GM19328 (cell line): ENCODE results near the gene CST9.
A peak's percentile ranks its signal among the peaks of the same experiment; 100 is the strongest.

ENCODE experiments used
- ATAC-seq: cut with Tn5 transposase; IDR thresholded peaks from one replicate; pipeline ENCODE4 v1.9.1; 2021; ENCODE audit warnings: mild to moderate bottlenecking, moderate library complexity; ENCODE audit not compliant: unreplicated experiment

CST9 gene, protein sequence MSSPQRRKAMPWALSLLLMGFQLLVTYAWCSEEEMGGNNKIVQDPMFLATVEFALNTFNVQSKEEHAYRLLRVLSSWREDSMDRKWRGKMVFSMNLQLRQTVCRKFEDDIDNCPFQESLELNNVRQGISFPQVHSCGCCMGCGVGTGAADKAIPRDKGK

DNA sequence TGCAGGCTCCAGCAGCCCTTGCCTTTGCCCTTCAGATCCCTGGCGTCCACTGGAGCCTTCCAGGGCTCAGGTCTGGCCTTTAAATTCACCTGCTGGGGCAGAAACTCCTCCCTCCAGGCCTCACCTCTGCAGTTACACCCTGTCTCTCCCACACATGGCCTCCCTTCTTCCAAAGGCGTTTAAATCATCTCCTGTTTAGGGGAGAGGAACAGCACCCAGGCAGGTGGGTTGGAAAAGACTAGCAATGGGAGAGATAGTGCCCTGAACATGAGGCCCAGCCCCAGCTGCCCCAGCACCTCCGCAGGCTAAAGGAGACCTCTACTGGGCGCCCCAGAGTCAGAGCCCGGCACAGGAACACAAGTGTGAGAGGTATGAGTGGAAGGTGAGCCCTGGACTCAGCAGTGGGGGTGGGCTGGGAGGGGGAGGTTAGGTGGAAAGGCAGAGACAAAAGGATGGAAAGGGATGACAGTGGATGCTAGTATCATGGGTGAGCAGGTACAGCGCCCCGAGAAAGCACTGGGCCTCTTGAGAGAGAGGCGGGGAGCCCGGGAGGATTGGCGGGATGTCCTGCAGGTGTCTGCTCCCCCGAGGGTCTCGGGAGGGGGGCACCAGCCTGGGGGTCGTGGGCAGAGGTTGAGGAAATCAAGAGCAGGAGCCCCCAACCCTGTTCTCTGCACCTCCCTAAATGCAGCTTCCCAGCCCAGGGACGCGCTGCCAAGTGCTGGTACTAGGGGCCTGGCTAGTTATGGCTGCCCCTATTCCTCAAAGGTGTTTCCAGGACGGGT is at the start of gene CST9:
CST9 (minus strand) TSS at position 51 of the 785 bp plus-strand sequence. CDS start 53 bp downstream, outside the sequence.
- ATAC-seq = no peak

DNA sequence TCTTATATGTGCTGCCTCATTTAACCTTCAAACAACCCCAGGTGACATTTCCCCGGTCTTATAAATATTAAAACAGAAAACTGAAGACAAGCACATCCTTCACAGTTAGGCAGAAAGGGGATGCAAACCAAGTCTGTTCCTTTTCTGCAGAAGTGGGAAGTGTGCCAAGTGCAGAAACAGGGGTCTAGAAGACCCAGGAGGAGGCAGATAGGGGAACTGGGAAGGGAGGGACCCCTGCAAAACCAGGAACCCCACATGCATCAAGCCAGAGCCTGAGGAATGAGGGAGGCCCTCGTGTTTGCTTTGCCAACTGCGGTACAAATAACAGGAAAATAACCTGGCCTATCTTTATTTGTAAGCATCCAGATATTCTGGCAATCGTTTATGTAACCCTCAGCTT is 49.0 kb upstream of the CST9 start:
- ATAC-seq = no peak

DNA sequence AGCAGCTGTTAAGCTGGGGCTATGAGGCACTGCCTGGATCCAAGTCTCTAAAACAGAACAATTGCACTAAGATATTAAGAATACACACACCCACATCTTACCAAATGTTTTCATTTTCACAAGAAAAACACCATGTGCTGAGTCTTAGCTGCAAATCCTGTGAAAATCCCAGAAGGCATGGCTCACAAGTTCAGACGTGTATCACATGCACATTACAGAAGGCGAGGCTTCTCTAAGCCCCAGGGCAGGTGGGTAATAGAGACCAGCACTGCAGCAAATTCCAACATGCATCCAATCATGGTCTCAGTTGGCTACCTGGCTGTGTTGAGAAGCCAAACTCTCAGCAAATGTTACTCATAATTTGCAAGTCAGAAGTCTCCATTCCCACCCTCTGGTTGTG is 48.3 kb upstream of the CST9 start:
- no peak for ATAC-seq

- ATAC-seq = no peak
These were observed 47.8 kb upstream of the CST9 start for GRCh38 chr20:23653400-23653938.

GRCh38 chr20:23652926-23653325 is 47.2 kb upstream of the CST9 start:
- no peak for ATAC-seq

DNA sequence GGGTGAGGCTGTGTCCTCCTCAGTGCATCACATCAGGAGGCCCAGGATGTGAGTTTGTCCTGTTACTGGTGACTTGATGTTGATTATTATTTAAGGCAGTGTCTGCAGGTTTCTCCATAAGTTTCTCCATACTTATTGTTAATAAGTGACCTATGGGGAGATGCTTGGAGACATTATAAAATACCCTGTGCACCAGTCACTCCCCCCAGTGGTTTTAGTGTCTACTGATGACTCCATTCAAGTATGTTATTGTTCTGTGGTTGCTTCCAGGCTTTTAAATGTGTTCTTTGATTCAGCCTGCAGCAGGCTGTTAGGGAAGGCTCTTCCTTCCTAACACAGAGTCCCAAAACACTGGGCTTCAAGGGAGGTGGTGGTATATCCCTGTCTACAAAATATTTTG is 46.7 kb upstream of the CST9 start:
- ATAC-seq = no peak

- no peak for ATAC-seq
These were observed 45.4 kb upstream of the CST9 start for GRCh38 chr20:23651117-23651516.

DNA sequence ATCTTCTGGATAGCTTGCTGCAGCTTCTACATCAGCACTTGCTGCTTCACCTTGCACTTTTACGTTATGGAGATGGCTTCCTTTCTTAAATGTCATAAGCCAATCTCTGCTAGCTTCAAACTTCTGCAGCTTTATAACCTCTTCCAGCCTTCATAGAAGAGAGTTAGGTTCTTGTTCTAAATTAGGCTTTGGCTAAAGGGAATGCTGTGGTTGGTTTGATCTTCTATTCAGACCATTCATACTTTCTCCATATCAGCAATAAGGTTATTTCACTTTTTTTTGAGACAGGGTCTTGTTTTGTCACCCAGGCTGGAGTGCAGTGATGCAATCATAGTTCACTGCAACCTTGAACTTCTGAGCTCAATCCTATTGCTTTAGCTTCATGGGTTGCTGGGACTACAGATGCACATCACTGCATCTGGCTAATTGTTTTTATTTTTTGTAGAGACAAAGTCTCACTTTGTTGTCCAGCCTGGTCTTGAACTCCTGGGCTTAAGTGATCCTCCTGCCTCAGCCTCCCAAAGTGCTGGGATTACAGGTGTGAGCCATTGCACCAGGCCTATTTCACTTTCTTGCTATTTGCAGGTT is 44.2 kb upstream of the CST9 start:
- no peak for ATAC-seq

GRCh38 chr20:23649242-23649641 is 43.5 kb upstream of the CST9 start:
- no peak for ATAC-seq

DNA sequence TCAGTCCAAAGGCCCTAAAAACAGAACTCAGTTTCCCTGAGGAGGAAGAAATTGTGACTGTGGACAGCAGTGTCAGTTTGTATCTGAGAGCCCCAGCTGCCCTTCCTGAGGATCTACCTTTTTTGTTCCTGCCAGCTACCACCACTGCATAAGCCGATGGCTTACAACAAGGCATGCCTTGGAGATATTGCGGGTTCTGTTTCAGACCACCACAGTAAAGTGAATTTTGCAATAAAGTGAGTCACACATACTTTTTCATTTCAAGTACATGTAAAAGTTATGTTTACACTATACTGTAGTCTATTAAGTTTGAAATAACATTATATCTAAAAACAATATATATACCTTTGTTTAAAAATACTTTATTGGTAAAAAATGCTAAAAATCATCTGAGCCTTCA is 41.6 kb upstream of the CST9 start:
- ATAC-seq = no peak

GRCh38 chr20:23646106-23646873 is 40.6 kb upstream of the CST9 start:
- ATAC-seq = no peak

- peak; percentile 55 for ATAC-seq
These were observed 39.9 kb upstream of the CST9 start for GRCh38 chr20:23645575-23645974.

GRCh38 chr20:23644164-23644563 is 38.4 kb upstream of the CST9 start:
- ATAC-seq = no peak

GRCh38 chr20:23643659-23644058 is 37.9 kb upstream of the CST9 start:
- no peak for ATAC-seq

DNA sequence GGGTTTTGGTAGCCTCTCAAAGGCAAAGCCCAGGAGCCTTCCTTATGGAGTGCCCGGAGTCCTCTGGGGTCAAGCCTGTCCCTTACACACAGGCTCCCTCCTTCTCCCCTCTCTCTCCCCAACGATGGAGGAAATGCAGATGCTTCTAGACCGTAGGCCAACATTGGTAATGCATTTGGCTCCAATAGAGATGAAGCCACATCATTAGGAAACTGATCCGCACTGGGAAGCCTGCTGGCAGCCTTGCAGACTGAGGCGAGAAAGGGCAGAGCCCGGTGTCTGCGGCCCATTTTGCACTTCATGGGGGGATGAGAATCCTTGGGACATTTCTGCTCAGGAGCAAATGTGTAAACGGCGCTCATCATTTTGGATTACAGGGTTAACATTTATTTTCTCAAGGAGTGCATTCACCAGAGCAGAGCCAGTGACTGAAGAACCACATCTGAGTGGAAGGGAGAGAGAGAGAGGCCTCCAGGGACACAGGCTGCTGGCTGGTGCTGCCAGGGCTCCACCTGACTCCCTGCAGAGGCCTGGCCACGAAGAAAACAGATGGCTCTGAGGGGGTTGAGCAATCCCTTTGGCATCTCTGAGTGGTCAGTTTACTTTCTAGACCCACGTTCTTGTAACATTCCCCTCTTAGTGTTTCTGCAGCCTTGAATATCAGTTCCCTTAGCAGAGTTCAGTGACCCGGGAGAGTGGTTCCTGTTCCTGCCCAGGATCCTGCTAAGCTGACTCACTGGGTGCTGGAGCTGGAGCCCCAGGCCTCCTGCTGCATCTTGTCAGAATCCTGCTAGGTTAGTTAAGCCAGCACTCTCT is 36.4 kb upstream of the CST9 start:
- no peak for ATAC-seq

GRCh38 chr20:23640671-23641667 is 35.3 kb upstream of the CST9 start:
- ATAC-seq = no peak

GRCh38 chr20:23640018-23640601 is 34.4 kb upstream of the CST9 start:
- no peak for ATAC-seq

DNA sequence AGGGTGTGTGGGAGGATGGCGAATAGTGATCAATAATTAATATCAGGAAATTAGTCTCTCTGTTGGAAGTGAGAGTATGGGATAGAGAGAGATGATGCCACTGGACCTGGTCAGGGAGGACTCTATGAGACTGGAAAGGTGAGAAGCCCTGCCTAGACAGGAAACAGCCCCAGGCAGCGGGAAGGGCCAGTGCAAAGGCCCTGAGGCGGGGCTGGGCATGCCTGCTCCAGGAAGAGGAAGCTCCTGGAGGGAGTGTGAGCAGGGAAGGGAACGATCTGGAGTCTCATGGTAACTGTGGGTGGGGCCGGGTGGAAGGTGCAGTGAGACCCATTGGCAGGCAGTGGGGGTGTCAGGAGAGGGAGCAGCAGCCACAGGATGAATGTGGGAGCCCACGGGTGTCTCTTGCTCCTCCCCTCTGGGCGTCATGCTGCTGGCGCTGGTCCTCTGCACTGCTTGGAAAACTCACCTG is 33.8 kb upstream of the CST9 start:
- no peak for ATAC-seq

- ATAC-seq = no peak
These were observed 32.6 kb upstream of the CST9 start for GRCh38 chr20:23638309-23638708.
